HG03378 (cell line): ENCODE data around the gene PXYLP1.

Experiments used
- ATAC-seq: cut with Tn5 transposase; IDR thresholded peaks from one replicate; pipeline ENCODE4 v1.9.1; 2021; ENCODE audit warnings: mild to moderate bottlenecking, moderate library complexity; ENCODE audit not compliant: unreplicated experiment

The PXYLP1 gene

GRCh38 chr3:141249041-141249440, 17.4 kb downstream of the PXYLP1 start:
- ATAC-seq = no peak

DNA sequence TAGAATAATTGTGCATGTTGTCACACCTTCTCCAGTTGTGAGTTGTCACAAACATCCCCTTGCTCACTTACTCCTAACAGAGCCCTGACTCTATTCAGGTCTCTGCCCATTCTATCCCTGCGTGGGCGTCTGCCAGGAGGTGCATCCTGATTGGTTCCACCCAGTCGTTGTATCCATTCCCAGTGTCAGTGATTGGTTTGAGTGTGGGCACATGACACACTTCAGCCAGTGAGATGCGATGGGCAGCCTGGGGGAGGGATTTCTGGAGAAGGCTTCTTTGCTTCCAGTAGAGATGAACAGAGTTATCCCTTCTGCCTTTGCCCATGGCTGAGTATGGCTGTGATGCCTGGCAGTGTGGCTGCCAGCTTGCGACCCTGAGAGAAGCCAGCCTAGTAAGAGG, 18.7 kb downstream of the PXYLP1 start:
- no peak for ATAC-seq

- ATAC-seq = no peak
Observed at GRCh38 chr3:141250828-141251227, 19.2 kb downstream of the PXYLP1 start.

DNA sequence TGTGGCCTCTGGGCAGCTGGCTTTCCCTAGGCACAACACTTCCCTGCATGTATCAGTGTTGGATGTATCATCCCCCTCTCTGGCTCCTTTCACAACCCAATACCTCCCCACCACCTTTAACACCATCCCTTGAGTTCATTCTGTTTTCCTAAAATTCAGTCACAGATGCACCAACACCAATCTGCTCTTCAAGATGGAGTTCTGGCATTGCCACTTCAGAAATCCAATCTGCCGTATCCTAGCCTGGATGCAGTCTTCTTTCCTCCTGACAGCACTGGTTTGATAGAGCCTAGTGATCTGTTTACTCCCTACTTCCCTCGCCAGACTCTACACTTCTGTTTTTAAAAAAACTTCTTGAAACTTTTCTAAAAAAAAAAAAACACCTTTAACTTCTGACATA, 21.7 kb downstream of the PXYLP1 start:
- no peak for ATAC-seq

DNA sequence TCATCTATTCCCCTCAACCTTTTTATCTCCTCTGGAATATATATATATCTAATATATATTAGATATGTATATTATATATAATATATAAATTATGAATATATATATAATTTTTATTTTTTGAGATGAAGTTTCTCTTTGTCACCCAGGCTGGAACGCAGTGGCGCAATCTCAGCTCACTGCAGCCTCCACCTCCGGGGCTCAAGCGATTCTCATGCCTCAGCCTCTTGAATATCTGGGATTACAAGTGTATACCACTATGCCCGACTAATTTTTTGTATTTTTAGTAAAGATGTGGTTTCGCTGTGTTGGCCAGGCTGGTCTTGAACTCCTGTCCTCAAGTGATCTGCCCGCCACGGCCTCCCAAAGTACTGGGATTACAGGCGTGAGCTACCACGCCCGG, 22.2 kb downstream of the PXYLP1 start:
- ATAC-seq = no peak

DNA sequence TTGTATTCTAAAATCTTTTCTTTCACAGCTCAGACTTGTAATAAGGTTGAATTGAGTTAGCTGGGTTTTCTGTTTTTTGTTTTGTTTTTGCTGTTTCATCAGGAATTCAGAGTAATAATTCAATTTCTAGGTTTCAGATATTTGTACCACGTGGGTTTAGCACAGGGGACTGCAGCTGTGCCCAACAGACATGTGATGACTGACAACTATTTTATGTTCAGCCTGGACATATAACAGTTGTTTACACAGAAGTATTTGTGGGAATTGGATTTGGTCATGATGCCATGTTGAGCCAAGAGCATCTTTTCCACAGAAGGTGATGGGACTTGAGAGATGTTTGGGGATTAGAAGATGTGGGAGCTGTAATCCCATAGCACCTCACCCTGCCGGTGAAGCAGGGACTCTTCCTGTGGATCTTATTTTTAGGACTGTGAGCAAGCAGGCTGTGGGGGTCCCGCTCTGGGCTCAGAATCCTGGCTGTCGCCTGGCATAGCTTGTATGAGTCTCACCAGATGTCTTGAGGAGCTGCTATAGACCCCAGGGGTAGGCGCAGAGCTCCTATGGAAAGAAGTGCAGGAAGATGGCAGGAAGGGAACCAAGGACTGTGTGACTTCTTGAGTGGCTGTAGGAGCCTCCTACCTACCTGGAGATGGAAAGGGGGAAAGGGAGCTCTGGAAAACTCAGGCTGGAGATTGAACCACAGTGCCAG, 23.7 kb downstream of the PXYLP1 start:
- ATAC-seq = no peak

DNA sequence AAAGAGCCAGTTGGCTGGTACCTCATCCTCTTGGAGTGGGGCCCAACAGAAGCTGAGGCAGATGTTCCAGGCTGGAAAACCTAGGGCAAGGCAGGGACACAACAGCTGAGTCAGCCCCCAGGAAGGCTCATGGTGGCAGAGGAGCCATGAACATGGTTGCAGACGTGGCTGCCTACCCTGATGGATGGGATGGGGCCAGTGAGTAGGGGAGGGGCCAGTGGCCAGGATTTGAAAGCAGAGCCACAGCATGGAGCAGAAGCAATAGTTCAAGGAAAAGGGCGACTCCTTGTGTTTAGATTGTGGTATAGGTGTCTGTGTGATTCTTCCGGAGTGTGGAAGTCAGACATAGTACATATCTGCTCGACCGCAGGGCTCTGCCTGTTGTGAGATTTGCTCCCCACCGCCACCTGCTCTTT, 24.2 kb downstream of the PXYLP1 start:
- ATAC-seq = no peak

DNA sequence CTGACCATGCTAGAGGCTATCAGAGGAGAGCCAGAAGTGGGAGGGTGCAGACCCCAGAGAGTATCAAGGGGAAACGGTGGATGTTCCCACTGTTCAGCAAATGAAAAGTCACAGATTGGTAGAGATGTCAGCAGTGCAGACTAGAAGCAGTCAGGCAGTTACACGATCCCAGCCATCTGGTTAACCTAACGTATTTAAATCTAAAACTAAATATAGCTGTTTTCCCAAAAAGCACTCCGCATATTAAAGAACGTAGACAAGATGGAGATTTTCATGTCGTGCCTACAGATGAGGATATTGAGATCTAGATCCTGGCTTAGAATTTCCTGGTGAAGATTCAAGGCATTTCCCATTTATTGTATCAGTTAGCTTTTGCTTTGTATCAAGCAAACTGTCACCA, 25.2 kb downstream of the PXYLP1 start:
- no peak for ATAC-seq

GRCh38 chr3:141257961-141258360, 26.3 kb downstream of the PXYLP1 start:
- no peak for ATAC-seq

GRCh38 chr3:141258973-141259372, 27.3 kb downstream of the PXYLP1 start:
- ATAC-seq = no peak

DNA sequence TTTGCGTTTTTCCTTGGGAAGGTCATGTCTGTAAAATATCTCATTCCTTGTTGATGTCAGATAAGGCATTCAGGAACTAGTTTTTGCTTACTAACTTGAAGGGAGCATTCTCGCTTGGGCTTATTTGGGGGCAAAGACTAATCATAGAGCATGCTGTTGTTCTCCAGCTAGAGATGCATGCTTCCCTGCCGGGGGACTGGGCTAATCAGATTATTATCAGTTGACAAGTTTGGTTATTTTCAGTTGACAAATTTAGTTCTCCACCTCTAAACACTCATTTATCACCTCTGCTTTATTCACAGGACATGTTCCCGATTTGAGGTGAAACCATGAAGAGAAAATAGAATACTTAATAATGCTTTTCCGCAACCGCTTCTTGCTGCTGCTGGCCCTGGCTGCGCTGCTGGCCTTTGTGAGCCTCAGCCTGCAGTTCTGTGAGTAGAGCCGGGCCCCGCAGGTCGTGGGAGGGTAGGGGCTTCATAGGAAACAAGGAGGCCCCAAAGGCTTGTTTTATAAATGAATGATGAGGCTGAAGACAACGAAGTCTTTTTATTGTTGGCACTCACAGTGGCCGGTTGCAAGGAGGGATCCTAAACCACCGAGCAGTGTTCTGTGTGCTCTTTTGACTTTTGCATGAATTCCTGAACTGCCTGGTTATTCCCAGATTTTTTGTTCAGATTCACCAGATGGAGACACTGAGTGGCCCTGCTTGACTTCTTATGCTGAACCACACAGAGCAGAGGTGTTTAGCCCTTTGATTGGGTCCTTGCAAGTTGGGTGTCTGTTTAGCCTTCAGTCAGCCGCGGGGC, 28.4 kb downstream of the PXYLP1 start:
- ATAC-seq = no peak

- ATAC-seq = no peak
Observed at GRCh38 chr3:141260630-141260927, 29.0 kb downstream of the PXYLP1 start.

GRCh38 chr3:141261472-141262307, 30.1 kb downstream of the PXYLP1 start:
- no peak for ATAC-seq

DNA sequence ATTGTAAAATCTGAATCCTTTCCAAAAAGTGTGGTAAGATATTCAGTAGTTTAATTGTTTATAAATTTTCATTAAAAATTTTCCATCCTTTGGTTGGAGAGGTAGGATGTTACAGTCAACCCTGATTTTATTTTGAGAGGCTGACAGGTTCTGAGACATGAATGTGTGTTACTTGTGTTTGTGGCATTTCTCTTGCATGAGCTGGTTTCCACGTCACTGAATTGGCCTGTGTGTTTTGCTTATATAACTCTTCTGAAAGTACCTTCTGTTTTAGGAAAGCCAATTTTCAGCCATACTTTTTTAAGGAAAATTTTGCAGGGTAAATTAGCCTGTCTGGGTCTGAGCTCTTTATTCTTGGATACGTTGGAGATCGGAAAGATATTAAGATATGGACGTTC, 30.7 kb downstream of the PXYLP1 start:
- ATAC-seq = no peak

GRCh38 chr3:141266186-141266585, 34.6 kb downstream of the PXYLP1 start:
- ATAC-seq = no peak

DNA sequence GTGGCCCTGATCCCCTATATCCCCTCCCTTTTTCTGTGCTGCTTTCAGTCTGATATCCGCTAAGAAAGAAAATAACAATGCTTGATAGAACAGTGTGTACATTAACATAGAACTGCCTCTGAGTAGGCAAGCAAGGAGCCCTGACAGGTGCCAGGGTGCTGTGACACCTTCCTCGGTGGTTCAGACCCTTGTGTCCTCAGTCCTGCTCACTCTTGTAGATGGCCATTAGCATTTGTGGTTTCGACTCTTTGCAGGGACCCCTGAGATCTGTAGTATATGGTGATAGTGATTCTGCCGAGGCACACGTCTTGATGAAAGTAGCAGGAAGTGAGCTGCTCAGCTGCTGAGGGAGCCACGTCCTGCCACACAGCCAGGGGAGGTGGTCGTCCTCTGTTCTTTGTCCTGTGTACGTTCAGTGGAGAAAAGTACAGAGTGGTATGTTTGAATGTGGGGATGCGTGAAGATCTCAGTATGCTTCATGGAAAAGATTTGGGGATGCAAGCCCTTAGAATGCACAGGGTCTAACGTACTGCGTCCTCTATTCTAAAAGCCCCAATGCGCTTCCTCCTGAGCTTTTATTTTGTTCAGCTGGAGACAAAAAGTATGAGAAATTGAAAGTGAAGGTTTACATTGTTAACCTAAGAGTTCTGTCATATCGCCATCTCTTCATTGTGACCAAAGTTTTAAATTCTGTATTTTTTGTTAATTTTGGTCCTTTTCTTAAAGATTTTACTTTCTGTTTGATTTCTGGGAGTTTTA, 35.4 kb downstream of the PXYLP1 start:
- no peak for ATAC-seq

DNA sequence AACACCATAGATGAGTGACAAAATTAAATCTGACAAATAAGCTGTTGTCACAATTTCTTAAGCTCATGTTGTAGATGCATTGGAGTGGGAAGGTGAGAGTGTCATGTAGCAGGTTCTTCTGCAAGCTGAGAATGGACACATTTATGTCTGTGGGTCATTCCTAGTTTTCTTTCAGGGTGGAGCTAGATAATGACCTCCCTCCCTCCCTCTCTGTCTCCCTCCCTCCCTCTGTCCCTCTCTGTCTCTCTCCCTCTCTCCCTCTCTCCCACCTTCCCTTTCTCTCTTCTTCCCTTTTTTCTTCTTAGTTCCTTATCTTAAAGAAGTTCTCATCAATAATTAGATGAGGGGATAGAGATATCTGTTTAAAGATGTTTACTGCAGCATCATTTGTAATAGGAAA, 36.0 kb downstream of the PXYLP1 start:
- no peak for ATAC-seq

DNA sequence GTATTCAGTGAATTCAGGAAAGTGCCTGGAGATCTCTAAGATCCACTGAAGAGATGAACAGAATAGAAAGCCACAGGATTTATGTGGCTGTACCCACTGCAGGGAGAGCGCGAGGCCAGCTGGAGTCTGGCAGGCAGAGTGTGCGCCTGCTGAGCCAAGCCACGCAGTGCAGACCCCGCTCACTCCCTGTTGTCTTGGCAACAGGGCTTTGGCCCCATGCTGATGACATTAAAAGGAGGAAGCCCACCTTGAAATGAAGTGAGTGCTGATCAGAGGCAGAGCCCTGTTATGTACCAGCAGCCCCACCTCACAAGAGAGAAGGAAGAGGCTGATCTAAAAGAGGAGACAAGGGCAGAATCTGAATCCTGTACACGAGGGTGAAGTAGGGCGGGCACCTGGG, 36.7 kb downstream of the PXYLP1 start:
- ATAC-seq = no peak

- ATAC-seq = no peak
Observed at GRCh38 chr3:141268791-141269190, 37.2 kb downstream of the PXYLP1 start.

DNA sequence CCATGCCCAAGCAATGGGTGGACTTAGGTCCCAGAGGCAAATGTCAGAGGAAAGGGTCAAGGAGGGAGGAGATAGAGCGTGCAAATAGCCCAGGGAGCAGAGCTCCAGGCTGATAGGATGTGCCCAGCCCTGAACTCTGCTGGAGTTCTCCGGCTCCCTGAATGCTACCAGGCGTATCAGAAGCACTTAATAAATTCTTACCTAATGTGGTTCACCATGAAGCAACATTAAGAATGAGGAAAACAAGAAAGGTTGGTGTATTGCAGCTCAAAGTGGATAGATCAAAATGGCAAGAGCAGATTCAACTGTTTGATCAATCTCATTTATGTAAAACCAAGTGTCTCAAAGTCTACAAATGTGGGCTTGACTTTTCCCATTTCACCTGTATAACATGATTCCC, 38.3 kb downstream of the PXYLP1 start:
- ATAC-seq = no peak
